Stimulated activated CD4-positive, alpha-beta T cell treated with anti-CD3 and anti-CD28 coated beads, Interleukin-12 subunit alpha, Interleukin-12 subunit beta, amount 100 ng/mL, for 4 hours (primary cell): ENCODE measurements around the gene TRPM3.
"Not testable (repeated sequence)": the region's sequence is repeated elsewhere in the genome, so short reads cannot be mapped to it uniquely, and the experiment has no call there.

Experiments
- DNase-seq: peaks from one replicate; pipeline ENCODE4 v3.0.0-alpha.2; 2020

The TRPM3 gene

GRCh38 chr9:70988551-70988950 is 132.9 kb downstream of the TRPM3 start:
- no peak for DNase-seq

- DNase-seq, result no peak
Measured at GRCh38 chr9:70987986-70988385, 133.4 kb downstream of the TRPM3 start.

- DNase-seq, result no peak
Measured at GRCh38 chr9:70986984-70987383, 134.4 kb downstream of the TRPM3 start.

GRCh38 chr9:70983723-70984295 is 137.6 kb downstream of the TRPM3 start:
- no peak for DNase-seq

GRCh38 chr9:70981312-70981711 is 140.1 kb downstream of the TRPM3 start:
- DNase-seq, result no peak

- DNase-seq, result no peak
Measured at GRCh38 chr9:70979966-70980365, 141.5 kb downstream of the TRPM3 start.

GRCh38 chr9:70978085-70978484 is 143.3 kb downstream of the TRPM3 start:
- no peak for DNase-seq

GRCh38 chr9:70975821-70976220 is 145.6 kb downstream of the TRPM3 start:
- DNase-seq, result no peak

- DNase-seq, result no peak
Measured at GRCh38 chr9:70971723-70972122, 149.7 kb downstream of the TRPM3 start.

GRCh38 chr9:70966380-70966779 is 155.0 kb downstream of the TRPM3 start:
- not testable (repeated sequence) for DNase-seq

GRCh38 chr9:70964861-70965260 is 156.6 kb downstream of the TRPM3 start:
- DNase-seq, result no peak

GRCh38 chr9:70963554-70963953 is 157.9 kb downstream of the TRPM3 start:
- no peak for DNase-seq

- DNase-seq, result no peak
Measured at GRCh38 chr9:70962761-70963440, 158.5 kb downstream of the TRPM3 start.

- no peak for DNase-seq
Measured at GRCh38 chr9:70959366-70959765, 162.1 kb downstream of the TRPM3 start.

- DNase-seq, result no peak
Measured at GRCh38 chr9:70954596-70955143, 166.8 kb downstream of the TRPM3 start.

- DNase-seq, result no peak
Measured at GRCh38 chr9:70954126-70954525, 167.3 kb downstream of the TRPM3 start.

- DNase-seq, result no peak
Measured at GRCh38 chr9:70951749-70952727, 169.4 kb downstream of the TRPM3 start.

- DNase-seq, result no peak
Measured at GRCh38 chr9:70950270-70950669, 171.2 kb downstream of the TRPM3 start.

GRCh38 chr9:70949239-70949638 is 172.2 kb downstream of the TRPM3 start:
- DNase-seq, result no peak

- DNase-seq, result no peak
Measured at GRCh38 chr9:70948744-70949143, 172.7 kb downstream of the TRPM3 start.

GRCh38 chr9:70947511-70947910 is 173.9 kb downstream of the TRPM3 start:
- DNase-seq, result no peak

- DNase-seq, result no peak
Measured at GRCh38 chr9:70947086-70947485, 174.3 kb downstream of the TRPM3 start.

- DNase-seq, result no peak
Measured at GRCh38 chr9:70945301-70945700, 176.1 kb downstream of the TRPM3 start.
